HepG2 (cell line): ENCODE data around the gene PALM. TPM values are rescaled to one million over a fixed set of nuclear protein-coding genes. Genes with fewer than 3 reads are reported as not detected.

Experiments used
- CREB3 ChIP-seq: sonication (generic); formaldehyde crosslinking; IDR thresholded peaks from 2 replicates; pipeline ENCODE4 v1.5.0; 2020; ENCODE audit warnings: missing genetic modification reagents
- DMTF1 ChIP-seq: sonication (generic); formaldehyde crosslinking; IDR thresholded peaks from 2 replicates; pipeline ENCODE4 v1.4.0; 2020; ENCODE audit warnings: mild to moderate bottlenecking, missing genetic modification reagents
- RERE ChIP-seq: IDR thresholded peaks from 2 replicates; pipeline ENCODE4 v1.6.1; 2016; ENCODE audit warnings: low read depth, missing genetic modification reagents, missing compliant biosample characterization
- RXRB ChIP-seq: IDR thresholded peaks from 2 replicates; pipeline ENCODE4 v1.6.1; 2016; ENCODE audit warnings: borderline replicate concordance, missing genetic modification reagents, missing compliant biosample characterization
- SETDB1 ChIP-seq: sonication (generic); formaldehyde crosslinking; IDR thresholded peaks from 2 replicates; pipeline ENCODE4 v1.5.1; 2020; ENCODE audit warnings: missing genetic modification reagents, mild to moderate bottlenecking, borderline replicate concordance
- SMAD3 ChIP-seq: sonication (generic); formaldehyde crosslinking; IDR thresholded peaks from 2 replicates; pipeline ENCODE4 v1.4.0; 2020; ENCODE audit warnings: missing genetic modification reagents
- SOX13 ChIP-seq, 3 experiments: fragments of 450-650 bp in 1 of 3; sonication (generic) in 1 of 3; formaldehyde crosslinking in 1 of 3; IDR thresholded peaks in 2 of 3; conservative IDR thresholded peaks in 1 of 3; 2 replicates each; pipeline versions ENCODE4 v1.5.0 to v1.6.1; 2016 to 2020; ENCODE audit warnings: antibody characterized with exemption in 1 of 3, mild to moderate bottlenecking in 1 of 3, missing compliant biosample characterization in 1 of 3, missing genetic modification reagents in 1 of 3, moderate library complexity in 1 of 3
- SOX6 ChIP-seq, 2 experiments: fragments of 450-650 bp in 1 of 2; sonication (generic) in 1 of 2; formaldehyde crosslinking in 1 of 2; IDR thresholded peaks; 2 replicates each; pipeline versions ENCODE4 v1.4.0 to v1.6.1; 2017 to 2020; ENCODE audit warnings: antibody characterized with exemption in 1 of 2, mild to moderate bottlenecking in 1 of 2, missing genetic modification reagents in 1 of 2
- ZBTB1 ChIP-seq: sonication (generic); formaldehyde crosslinking; IDR thresholded peaks from 2 replicates; pipeline ENCODE4 v1.4.0; 2020; ENCODE audit warnings: missing genetic modification reagents, borderline replicate concordance
- ZNF121 ChIP-seq: sonication (generic); formaldehyde crosslinking; IDR thresholded peaks from 2 replicates; pipeline ENCODE4 v1.5.0; 2020; ENCODE audit warnings: mild to moderate bottlenecking, missing genetic modification reagents
- ZNF337 ChIP-seq: sonication (generic); formaldehyde crosslinking; IDR thresholded peaks from 2 replicates; pipeline ENCODE4 v1.5.1; 2020; ENCODE audit warnings: missing genetic modification reagents, low read depth, mild to moderate bottlenecking, borderline replicate concordance
- ZNF383 ChIP-seq: sonication (generic); formaldehyde crosslinking; IDR thresholded peaks from 2 replicates; pipeline ENCODE4 v1.4.0; 2020; ENCODE audit warnings: missing genetic modification reagents, mild to moderate bottlenecking, borderline replicate concordance
- ZNF547 ChIP-seq: sonication (generic); formaldehyde crosslinking; IDR thresholded peaks from 2 replicates; pipeline ENCODE4 v1.5.1; 2020; ENCODE audit warnings: mild to moderate bottlenecking, missing genetic modification reagents
- ZNF674 ChIP-seq: sonication (generic); formaldehyde crosslinking; IDR thresholded peaks from 2 replicates; pipeline ENCODE4 v1.5.0; 2020; ENCODE audit warnings: low read depth, mild to moderate bottlenecking, missing genetic modification reagents
- ZSCAN9 ChIP-seq: IDR thresholded peaks from 2 replicates; pipeline ENCODE4 v1.6.1; 2016; ENCODE audit warnings: borderline replicate concordance
- polyA plus RNA-seq, 8 experiments: library from polyadenylated mRNA; depleted of rRNA in 3 of 8; stranded (reverse) in 7 of 8; unstranded in 1 of 8; fragments of >200 nt; fragmentation: Illumina TruSeq in 4 of 8; extraction: Trizol in 4 of 8; gene quantifications; 2 replicates each; pipeline versions ENCODE4 v1.2.1 to v1.2.3, GENCODE V29; 2011 to 2016; ENCODE audit warnings: low read depth in 4 of 8, missing spikeins in 1 of 8, mixed read lengths in 1 of 8; ENCODE audit not compliant: insufficient read depth in 1 of 8
- total RNA-seq, 5 experiments: library from RNA; depleted of rRNA; stranded (reverse); fragments of >200 nt; fragmentation: Illumina TruSeq; extraction: Trizol; gene quantifications; 2 replicates each; pipeline ENCODE4 v1.2.3, GENCODE V29; 2016; ENCODE audit warnings: low read depth in 1 of 5
- TF ChIP-seq, protein P1 (sequence below): IDR thresholded peaks from 2 replicates; pipeline ENCODE4 v1.6.1; 2018; ENCODE audit warnings: missing genetic modification reagents, mild to moderate bottlenecking, missing compliant biosample characterization

Gene PALM
- total and polyA plus RNA-seq, 2 of the 13 experiments (the other 11 are each of a cell fraction or from before 2014, with no cell fraction given): 4.0 to 9.7 TPM

GRCh38 chr19:738509-739128 lies 29.9 kb downstream of the PALM start (continued):
- TF ChIP-seq ZBTB1 (no peak), SMAD3 (CRISPR knock-in tag) (peak; percentile 74; the same call in 1 of the 2 replicates), SOX6 (IDR thresholded peaks at IDR 0.05) (no peak), SOX6 (CRISPR knock-in tag; IDR thresholded peaks at IDR 0.05) (peak; percentile 94), SOX13 (IDR thresholded peaks at IDR 0.05) (peak; percentile 66; the same call in 1 of the 2 replicates), SOX13 (CRISPR knock-in tag; conservative IDR thresholded peaks at IDR 0.05 in 1 of 2, IDR thresholded peaks at IDR 0.05 in 1 of 2) (peak in 1 of 2 experiments; percentile 87; a peak in 2 of 4 replicates), ZNF383 (CRISPR knock-in tag) (no peak), SETDB1 (no peak), DMTF1 (no peak), ZNF337 (no peak), RXRB (CRISPR knock-in tag) (peak; percentile 91), RERE (CRISPR knock-in tag) (0 out of 2 replicates have a peak, but pooled peaks have one; percentile 48), ZNF547 (CRISPR knock-in tag) (peak; percentile 62; the same call in 1 of the 2 replicates), ZSCAN9 (CRISPR knock-in tag) (peak; percentile 67; the same call in 1 of the 2 replicates), ZNF674 (no peak), CREB3 (CRISPR knock-in tag) (no peak), ZNF121 (CRISPR knock-in tag) (peak; percentile 82)
- TF ChIP-seq, protein P1, sequence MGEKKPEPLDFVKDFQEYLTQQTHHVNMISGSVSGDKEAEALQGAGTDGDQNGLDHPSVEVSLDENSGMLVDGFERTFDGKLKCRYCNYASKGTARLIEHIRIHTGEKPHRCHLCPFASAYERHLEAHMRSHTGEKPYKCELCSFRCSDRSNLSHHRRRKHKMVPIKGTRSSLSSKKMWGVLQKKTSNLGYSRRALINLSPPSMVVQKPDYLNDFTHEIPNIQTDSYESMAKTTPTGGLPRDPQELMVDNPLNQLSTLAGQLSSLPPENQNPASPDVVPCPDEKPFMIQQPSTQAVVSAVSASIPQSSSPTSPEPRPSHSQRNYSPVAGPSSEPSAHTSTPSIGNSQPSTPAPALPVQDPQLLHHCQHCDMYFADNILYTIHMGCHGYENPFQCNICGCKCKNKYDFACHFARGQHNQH (CRISPR knock-in tag): peak; percentile 91
